HTERT RPE-1 (cell line): Measurements from ENCODE around the gene KLK10.

ENCODE experiments used
- in situ Hi-C: fragments of 300-500 bp; cut with MboI; formaldehyde crosslinking; loops from 4 replicates; pipeline ENCODE4 v1.14.3; 2020; ENCODE audit warnings: low sequenced_read_pairs

The KLK10 gene

DNA sequence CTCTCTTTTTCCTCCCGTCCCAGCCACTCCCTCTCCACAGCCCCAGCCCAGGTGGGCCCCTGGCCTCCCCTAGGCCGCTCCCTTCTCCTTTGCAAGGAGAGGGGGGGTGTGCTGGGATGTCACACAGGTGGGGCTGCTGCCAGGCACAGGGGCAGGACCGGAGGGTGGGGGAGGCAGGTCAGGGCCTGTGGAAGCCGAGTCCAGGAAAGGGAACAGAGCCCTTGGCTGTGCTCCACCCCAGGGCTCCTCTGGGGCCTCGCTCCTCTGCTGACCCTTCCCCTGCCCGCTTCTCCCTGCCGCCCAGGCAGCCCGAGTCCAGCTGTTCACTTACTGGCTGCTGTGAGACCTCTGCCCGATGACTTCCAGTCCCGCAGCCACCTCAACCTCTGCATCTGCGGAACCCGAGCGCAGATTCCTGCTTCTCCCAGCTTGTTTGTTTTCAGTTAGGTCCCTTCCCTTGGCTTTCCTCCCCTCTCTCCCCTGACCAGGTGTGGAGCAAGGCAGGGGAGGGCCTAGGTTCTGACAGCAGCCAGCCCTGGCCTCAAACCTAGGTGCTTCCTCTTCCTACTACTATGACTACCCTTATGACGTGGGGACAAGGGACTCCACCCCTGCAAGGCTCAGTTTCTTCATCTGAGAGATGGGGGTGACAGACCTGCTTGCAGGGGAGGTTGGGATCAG, 7.8 kb upstream of the KLK10 start:
- in situ Hi-C loops, result no loop called here

DNA sequence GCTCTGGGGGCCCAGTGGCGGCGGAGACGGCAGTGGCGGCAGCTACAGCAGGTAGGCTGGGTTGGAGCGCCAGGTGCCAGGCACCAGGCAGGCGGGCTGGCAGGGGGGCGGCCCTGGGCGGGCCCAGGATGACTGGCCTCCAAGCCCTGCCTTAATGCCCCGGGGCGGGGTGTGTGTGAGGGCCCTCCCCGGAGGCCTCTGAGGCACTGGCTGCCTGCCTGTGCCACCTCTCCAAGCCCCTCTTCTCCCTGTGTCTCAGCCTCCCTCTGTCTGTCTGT, 7.0 kb upstream of the KLK10 start, which contains the start of gene KLK11:
Gene KLK11, minus strand, starts transcription at position 63 of the 278 bp plus-strand sequence. CDS start 985 bp downstream, outside the sequence.
- in situ Hi-C loops, result no loop called here

DNA sequence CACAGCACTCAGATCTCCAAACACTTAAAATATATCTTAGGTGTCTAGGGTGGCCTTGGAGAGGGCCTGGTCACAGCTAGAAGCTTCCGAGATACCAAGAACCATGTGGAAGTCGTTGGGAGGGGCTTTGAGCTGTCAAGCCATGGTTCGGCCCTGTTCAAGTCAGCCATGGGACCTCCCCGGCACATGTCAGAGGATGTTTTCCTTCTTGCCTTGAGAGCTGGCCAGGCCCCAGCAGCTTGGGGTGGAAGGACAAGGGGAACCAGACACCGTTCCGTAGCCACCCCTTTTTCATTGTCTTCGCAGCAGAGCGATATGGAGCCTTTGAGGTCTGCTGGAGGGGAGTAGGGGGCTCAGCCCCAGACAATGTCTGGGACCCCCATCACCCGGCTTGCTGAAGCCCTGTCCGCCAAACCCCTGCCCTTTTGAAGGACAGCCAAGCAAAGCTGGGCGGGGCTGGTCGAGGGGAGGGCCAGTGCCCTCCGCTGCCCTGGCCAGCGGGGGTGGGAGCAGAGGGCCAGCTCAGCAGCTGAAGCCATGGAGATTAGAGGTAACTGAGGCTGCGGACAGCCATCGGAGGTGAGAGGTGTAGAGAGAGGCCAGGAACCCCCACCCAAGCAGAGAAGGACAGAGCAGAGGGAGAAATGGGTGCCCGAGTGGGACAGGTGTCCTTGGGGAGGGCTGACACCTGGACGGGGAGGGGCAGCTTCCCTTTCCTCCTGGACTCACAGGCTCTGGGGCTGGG, 6.5 kb upstream of the KLK10 start:
- in situ Hi-C loops, result no loop called here

DNA sequence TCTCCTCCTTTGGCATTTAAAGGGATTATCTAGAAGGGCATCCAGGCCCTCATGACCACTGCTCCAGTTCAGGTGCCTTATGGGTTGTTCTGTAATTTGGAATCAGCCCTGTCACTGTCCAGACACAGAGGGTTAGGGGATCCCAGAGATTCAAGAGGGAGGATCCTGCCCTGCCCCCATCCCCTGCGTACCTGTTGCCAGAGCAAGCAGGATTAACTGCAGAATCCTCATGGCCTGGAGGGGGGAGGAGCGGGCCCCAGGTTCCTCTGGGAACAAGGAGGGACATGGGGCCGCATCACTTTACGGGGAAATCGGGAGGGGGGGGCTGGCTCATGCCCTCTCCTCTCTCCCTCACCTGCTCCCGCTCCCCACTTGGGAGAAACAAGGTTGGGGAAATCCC, 5.9 kb upstream of the KLK10 start:
- in situ Hi-C loops, result no loop called here

DNA sequence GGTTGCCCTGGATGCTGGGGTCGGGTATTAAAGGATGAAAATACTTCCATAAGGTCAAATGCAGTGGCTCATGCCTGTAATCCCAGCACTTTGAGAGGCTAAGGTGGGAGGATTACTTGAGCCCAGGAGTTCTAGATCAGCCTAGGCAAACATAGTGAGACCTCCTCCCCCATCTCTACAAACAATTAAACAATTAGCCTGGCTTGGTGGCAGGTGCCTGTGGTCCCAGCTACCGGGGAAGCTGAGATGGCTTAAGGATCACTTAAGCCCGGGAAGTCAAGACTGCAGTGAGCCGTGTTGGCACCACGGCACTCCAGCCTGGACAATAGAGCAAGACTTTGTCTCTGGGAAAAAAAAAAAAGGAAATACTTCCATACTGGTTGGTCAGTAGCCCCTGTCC, 5.4 kb upstream of the KLK10 start:
- in situ Hi-C loops, result no loop called here

DNA sequence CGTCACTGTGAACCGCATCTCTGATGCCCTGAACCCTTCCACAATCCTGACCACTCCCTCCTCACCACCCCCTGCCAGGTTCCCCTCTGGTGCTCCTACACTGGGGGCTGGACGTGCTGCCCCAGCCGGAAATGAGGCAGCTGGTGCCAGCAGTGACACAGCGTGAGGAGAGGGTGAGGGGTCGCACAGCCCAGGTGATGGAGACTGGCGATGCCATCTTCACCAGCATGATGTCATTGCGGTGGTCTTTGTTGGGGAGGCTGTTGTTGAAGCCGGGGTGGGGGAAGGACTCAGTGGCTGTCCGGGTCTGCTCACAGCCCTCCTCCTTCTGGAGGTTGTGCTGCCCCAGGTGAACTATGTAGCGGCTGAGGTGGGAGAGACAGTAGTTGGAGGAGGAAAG, 4.4 kb upstream of the KLK10 start:
- in situ Hi-C loops, result no loop called here

DNA sequence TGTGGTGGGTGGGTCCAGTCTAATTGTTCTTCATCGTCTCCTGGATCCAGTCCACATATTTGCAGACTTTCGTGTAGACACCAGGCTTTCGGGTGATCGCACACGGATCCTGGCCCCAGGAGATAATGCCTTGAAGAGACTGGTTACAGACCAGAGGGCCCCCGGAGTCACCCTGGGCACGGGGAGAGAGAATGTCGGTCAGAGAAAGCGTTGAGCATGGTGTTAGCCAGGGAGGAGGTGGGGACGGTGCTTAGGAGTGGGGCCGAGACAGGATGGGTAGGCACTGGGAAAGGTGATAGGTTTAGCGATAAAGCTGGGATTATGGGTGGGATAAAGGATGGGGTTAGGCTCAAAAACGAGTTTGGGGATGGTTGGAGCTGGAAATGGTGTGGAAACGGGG, 3.0 kb upstream of the KLK10 start:
- in situ Hi-C loops, result no loop called here

DNA sequence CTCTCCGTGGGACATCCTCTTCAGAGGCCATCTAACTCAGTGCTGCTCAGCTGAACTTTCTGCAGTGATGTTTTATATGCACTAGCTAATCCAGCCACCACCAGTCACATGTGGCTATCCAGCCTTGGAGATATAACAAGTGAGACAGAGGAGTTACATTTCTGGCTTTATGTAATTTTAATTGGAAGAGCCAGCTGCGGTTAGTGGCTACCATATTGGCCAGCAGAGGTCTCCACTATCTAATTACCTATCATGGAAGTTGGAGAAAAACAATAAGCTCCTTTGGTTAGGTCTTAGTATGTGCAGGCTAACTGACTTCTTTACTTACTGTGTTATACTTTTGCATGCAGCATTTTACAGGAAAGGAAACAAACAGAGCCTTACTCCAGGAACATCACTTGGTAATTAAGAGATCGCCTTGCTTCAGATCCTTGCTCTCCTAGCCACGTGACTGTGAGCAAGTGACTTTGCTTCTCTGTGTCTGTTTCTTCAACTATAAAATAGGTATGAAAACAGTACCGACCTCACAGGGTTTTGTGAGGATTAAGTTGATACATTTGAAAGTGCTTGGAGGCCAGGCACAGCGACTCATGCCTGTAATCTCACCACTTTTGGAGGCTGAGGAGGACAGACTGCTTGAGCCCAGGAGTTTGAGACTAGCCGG, 1.6 kb upstream of the KLK10 start:
- in situ Hi-C loops, result no loop called here

DNA sequence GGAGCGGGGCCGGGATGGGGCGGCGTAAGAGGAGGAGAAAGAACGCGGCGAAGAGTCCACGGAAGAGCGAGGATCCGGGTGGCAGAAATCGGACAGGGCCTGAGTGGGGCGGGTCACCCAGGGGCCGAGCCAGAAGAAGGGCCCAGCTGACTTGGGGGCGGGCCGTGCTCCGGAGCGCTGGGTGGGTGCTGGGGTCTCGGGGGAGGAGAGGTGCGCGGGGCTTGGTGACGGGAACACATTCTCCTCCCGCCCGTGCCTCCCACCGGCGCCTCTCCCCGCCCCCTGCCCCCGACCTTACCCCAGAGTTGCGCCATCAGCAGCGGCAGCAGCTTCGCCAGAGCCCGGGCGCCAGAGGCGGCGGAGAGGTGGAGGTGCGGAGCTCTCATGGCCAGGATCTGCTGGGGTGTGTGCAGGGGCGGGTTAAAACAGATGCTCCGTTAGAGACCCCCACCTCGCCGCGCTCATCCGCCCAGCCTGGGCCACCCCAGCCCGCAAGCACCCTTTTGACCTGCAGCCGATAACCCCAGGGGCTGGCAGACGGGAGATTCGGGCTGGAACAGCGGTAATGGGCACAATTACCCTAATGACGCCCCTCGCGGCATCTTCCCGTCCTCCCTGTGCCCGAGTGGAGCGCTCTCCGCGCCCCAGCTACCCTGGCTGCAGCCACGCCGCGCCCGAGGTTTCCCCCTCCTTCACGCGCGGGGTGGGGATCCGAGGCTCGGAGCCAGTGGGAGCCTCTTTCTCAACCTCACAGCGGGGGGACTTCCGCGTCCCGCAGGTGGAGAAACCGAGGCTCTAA, 565 bp downstream of the KLK10 start:
- in situ Hi-C loops, result no loop called here

DNA sequence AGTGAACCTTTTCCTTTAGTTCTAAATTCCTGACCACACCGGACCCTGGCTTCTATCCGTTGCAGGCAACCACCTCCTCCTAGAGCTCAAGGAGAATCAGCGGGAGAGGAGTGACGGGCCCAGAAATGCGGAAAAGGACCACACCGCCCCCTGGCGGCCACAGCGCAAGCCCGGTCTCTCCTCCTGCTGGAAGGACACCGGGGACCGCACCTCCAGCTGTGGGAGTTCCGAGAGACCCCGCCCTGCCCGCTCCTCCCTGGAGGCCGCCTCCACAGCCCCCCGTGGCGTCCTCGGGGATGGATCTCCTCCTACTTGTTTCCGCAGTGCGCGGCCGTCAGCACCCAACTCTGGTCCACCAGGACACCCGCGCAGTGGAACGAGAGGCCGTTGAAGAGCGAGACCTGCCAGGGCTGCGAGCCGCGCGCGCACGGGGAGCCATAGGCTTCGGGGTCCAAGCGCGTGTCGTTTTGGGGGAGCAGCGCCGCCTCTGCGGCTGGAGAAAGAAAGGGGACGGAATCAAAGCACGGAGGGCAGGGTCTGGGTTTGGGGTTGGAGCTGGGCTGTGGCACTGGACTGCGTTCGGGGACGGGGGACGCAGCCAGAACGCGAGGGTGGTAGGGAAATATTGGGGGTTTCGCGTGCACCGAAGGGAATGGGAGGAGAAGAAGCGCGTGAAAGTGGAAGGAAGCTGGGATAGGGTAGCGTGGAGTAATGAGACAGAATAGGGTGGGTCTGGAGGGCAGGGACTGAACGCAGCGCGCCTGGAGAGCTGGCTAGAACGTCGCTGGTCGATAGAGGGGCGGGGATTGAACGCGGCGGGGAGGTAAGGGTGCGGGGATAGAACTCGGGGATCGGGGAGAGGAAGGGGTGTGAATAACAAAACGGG, 2.5 kb downstream of the KLK10 start:
- in situ Hi-C loops, result no loop called here

DNA sequence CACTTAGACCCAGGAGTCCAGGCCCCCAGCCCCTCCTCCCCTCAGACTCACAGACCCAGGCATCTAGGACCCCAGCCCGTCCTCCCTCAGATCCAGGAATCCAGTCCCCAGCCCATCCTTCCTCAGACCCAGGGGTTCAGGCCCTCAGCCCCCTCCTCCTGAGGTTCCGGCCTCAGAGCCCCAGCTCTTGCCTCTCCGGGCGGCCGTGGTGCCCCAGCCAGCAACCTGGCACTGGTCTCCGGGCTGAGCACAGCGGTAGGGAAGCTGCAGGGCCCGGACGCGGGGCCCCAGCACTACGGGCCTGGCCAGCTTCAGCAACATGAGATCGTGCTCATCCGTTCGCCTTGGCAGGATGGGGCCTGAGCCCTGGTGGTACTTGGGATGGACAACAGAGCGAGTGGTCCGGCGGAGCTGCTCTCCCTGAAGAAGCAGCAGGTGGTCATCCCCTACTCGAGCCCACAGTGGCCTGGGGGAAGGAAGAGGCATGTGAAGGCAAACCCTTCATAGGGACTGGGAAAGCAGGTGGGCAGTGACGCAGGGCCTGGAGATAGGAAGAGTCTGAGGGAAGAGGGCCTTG, 3.7 kb downstream of the KLK10 start:
- in situ Hi-C loops, result no loop called here

DNA sequence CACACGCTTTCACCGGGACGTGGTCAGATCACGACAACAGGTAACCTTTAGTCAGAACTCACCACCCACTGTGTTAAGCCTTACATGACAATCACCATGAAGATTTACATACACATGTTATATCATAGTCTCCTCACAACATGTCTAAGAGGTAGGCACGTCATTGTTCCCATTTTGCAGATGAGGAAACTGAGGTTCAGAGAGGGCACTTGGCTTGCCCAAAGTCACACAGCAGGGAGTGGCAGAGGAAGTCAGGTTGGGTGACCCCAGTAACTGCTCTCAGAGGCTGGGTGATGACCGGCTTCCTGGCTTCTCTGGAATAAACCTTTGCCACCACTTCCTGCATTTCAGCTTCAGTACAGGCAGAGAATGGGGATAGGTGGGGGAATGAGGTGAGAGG, 5.3 kb downstream of the KLK10 start:
- in situ Hi-C loops, result no loop called here

DNA sequence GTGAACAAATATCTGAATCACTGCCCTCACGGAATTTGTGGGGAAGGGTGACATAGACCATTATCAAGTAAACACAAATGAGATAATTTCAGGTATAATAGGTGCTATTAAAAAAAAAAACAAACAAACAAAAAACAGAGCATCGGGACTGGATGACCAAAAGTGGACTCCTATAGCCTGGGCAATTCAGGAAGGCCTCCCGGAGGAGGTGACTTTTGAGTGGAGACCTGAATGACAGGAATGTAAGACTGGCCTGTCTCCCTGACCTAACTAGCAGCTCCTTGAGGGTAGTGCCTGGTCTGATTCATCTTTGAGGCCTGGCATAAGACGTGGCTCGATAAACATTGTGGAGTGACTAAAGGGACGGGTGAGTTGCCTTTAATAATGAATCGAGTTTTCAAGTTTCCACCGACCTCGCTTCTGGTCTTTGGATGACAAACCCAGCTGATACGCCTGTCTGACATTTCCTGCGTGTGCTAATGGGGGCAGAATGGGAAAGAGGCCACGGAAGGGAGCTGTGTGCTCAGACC, 6.8 kb downstream of the KLK10 start:
- in situ Hi-C loops, result no loop called here

DNA sequence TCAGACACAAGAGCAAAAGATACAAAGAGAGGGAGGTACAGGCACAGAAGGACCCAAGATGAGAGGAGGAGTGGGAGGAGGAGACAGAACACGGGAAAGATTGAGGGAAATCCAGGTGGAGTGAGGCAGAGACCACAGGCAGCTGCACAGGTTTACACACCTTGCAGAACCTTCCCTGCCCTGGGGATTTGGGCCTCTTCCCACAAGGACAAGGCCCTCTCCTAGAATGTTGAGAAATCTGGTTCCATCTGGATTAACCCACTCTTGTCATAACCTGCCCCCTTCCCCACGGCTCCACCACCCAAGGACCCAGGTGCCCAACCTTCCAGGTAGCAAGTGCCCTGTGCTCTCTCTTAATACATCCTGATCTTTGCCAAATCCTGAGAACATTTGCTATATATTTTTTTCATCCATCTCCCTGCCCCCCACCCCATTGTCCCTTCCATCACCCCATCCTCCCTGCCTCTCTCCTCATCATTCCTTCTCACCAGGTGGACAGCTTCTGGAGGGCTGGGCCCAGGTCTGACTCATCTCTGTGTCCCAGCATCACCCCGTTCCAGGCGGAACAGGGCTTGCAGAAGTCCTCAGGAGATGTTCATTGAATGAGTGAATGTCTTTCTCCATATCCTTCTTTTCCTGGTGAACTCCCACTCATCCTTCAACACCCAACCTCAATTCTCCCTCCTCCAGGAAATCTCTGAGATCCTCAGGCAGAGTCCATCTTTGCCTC, 9.3 kb downstream of the KLK10 start:
- in situ Hi-C loops, result no loop called here

DNA sequence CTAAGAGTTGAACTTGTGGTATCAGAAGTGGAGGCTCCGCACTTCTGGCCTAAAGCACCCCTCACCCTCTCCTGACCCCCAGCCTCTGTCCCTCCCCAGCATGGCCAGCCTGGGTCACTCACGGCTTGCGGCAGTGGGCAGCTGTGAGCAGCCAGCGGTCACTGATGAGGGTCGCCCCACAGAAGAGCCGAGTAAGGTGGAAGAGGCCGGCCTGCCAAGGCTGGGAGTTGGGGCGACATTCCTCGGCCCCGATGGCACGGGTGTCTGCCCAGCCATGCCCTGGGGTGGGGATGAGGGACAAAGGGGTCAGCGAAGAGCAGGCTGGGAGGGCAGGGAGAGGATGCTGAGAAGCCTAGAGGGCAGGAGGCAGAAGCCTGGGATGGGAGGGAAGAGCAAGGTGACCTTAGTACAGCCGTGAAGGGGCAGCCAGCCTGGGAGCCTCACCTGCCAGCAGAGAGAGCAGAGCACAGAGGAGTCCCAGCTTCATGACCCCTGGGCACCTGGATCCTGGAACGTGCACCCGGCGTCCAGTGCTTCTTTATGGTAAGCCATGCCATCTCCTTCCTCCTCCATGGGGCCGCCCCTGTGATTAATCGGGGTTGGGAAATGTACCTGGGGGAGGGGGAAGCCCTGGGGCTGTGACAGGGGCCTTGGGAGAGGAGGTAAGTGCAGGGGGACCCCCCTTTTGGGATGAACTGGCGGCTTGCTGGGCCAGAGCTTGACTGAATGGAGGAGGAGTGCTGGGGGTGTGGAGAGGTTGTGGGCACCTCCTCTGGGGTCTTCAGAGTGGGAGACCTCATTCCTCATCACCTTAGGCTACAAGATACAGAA, 10.2 kb downstream of the KLK10 start:
- in situ Hi-C loops, result no loop called here

DNA sequence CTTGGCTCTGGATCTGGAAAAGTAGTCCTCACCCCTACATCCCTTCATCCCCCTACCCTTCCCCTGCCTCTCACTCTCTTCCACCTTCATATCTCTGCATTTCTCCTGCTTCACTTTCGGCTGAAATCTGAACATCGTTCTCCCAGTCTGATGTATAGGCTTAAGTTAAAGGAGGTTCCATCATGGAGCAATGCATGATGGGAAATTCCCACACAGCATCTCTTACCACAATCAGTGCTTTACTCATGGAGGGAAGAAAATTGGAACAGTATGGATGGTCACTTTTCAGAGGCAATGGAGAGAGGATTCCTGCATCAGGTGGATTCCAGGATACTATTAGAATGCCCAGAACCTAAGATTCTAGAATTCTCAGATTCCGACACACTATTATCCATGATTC, 12.0 kb downstream of the KLK10 start:
- in situ Hi-C loops, result no loop called here

DNA sequence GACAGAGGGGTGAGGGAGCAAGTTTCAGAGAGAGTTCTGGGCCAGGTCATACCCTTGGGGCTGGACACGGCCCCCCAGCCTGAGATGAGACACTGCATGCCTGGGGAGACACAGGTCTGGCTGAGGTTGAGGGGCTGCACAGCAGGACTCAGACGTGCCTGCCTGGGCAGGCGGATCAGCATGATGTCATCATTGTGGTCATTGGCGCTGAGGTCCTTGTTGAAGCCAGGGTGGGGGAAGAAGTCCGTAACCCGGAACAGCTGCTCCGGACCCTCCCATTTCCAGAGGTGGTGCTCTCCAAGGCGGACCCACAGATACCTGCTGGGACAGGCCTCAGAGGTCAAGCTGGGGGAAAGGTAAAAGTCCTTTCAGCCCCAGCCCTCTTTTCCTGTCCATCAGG, 13.1 kb downstream of the KLK10 start:
- in situ Hi-C loops, result no loop called here

DNA sequence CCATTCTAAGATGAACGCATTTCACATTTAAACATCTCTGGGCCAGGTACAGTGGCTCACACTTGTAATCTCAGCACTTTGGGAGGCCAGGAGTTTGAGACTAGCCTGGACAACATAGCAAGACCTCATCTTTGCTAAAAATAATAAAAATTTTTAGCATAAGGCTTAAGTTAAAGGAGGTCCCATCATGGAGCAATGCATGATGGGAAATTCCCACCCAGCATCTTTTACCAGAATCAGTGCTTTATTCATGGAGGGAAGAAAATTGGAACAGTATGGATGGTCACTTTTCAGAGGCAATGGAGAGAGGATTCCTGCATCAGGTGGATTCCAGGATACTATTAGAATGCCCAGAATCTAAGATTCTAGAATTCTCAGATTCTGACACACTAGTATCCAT, 14.3 kb downstream of the KLK10 start:
- in situ Hi-C loops, result no loop called here
